ENCODE measurements around the gene KDM3B.

DNA sequence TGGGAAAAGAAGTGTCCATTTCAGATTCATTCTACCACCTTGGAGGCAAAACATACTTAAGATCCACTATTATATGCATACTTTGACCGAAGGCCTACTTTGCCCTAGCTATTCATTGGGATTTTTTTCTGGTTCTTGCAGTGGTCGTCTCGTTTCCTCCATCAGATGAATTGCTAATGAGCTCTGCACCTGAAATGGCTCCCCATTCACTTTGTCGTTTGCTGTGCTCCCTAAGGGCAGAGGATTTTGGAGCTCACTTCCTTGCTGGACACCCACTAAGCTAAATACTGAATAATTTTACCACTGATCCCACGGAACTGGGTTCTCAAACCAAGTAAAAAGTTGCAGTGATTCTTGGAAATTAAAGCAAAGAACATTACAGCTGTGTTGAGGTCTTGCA lies 1.9 kb downstream of the KDM3B start:
- TF ChIP-seq CTCF (IDR thresholded peaks at IDR 0.05; ENCODE audit: low read length) (no peak), EZH2phosphoT487 (IDR thresholded peaks at IDR 0.05; ENCODE audit: low read length) (no peak)
